ENCODE results near the gene SMAP1.

Gene SMAP1

GRCh38 chr6:70844301-70844700 lies 176.6 kb downstream of the SMAP1 start:
- DNase-seq, result no peak

DNA sequence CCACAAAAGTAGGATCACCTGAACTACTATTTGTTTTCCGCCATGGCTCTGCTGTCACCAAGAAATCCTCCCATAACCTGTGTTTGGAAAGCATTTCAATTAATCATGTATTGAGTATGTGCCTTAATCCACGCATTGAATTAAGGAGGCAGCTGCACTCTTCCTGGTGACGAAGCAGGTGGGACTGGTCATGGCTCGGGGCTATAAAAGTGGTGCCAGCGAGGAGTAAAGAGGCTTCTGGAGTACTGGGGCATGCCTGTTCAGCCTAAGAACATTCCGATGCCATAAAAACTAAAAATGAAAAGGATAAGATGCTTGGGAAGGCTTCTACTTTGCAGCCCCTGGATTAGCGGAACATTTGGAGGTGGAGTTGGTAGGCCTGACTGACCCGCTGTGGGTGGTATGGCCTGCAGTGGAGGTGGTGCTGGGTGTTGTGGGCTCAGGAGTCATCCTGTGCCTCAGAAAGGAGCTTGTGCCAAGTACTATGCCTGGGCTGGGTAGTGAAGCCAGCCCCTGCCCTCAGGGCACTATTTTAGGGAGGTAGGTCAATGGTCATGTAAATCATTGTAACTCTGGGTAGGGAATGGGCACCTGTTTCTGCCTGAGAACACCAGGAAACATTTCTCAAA lies 178.6 kb downstream of the SMAP1 start:
- DNase-seq, result no peak

- DNase-seq, result peak; percentile 23
Observed at GRCh38 chr6:70847106-70848084, 179.7 kb downstream of the SMAP1 start.

- no peak for DNase-seq
Observed at GRCh38 chr6:70849348-70850069, 181.8 kb downstream of the SMAP1 start.

DNA sequence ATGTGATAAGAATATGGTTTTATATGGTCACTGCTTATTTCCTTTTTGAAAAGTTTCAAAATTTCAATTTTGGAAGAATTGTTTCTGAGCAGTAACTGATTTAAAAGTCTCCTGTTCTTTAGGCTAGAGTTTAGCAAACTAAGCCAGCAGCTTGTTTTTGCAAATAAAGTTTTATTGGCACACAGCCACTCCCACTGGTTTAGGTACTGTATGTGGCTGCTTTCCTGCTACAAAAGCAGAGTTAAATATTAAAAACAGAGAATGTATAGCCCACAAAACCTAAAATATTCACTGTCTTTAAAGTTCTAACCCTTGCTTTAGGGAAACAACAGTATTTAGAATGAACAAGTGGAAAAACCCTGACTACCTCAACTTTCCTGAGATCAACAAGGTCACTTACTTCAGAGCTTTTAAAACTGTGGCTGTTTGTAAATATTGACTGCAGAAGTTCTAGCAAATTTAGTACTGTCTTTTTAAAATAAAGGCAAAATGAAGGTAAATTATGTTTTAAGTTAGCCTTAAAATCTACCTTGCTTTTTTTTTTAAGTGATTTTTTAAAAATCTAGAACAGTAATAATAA lies 185.1 kb downstream of the SMAP1 start:
- DNase-seq, result no peak

DNA sequence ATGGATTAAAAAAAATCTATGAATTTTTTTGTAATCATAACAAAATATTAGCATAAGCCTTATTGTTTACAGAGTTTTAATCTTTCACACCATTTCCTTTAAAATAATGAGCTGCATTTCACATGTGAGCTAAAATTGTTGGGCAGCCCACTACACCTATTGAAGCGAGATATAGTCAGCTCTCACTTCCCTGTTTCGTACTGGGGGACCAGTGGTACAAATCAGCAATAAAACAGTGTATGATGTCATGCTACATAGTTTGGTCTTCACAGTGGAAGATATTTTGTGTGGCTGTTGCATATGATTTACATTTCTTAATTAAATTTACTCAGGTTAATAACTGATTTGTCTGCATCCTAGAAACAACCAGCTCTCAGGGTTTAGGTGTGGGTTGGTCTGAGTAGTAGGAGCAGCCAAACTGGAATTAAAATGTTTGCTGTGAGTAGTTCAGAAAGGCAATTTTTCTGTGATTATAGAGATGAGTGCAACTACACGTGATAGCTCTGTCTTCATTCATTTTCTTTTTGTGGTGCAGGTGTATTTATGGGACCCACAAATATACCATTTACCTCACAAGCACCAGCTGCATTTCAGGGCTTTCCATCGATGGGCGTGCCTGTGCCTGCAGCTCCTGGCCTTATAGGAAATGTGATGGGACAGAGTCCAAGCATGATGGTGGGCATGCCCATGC lies 189.8 kb downstream of the SMAP1 start:
- DNase-seq, result peak; percentile 11

DNA sequence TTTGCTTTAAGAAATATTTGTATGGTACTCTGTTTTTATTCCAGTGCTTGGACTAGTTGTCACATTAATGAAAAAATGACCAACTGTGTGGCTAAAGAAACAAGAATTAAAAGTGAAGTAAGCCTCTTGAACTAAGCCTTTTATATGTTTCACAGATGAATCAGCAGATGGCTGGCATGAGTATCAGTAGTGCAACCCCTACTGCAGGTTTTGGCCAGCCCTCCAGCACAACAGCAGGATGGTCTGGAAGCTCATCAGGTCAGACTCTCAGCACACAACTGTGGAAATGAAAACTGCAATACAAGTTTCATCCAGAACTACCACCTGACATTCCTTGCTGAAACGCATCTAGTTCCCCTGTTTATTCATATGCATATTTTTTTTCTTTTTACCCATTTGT lies 192.4 kb downstream of the SMAP1 start:
- DNase-seq, result no peak

DNA sequence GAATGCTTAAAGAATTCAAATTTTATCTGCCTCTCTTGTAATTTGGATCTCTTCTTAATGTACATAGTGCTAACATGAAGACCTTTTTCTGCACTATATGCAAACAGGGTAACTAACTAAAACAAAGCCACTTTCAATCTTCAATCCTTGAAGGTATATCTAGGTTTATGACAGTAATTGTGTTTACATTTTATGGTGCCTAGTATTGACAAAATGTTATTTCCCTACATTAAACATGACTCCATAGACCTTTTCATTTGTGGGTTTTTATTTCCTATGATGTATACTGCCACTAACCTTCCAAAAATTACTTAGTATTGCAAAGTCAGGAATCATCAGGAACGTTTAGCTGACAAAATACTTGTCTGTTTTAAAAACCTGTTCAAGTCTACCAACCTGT lies 193.2 kb downstream of the SMAP1 start:
- DNase-seq, result no peak

GRCh38 chr6:70863343-70863742 lies 195.7 kb downstream of the SMAP1 start:
- no peak for DNase-seq

DNA sequence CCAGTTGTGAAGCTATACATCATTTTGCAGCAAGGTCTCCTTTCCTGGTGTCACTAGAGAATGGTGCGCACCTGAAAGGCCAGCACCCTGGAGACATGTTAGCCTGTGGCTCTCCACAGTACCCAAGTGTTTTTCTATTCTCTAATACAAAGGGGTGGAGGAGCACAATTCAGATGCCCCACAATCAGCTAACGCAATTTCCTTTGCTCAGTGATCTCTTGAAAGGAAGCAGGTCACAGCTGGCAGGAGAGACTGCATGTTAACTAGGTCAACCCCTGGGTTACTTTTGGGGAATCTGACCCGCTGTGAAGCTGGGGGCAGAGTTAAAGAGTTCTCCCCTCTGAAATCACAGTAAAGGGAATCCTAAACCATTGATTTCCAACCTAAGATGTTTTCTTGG lies 196.7 kb downstream of the SMAP1 start:
- DNase-seq, result no peak

DNA sequence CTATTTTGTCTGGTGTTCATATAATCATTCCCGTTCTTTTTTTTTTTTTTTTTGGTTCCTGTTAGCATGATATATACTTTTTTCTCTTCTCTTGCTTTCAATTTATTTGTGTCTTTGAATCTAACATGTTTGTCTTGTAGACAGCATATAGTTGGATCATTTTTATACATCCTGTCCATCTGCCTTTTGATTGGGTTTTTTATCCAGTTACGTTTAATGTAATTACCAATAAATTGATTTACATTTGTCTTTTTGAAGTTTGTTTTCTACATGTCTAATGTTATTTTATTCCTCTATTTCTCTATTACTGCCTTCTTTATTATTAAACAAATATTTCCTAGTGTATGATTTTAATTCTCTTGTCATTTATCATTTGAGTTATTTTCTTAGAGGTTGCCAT lies 204.8 kb downstream of the SMAP1 start:
- no peak for DNase-seq

DNA sequence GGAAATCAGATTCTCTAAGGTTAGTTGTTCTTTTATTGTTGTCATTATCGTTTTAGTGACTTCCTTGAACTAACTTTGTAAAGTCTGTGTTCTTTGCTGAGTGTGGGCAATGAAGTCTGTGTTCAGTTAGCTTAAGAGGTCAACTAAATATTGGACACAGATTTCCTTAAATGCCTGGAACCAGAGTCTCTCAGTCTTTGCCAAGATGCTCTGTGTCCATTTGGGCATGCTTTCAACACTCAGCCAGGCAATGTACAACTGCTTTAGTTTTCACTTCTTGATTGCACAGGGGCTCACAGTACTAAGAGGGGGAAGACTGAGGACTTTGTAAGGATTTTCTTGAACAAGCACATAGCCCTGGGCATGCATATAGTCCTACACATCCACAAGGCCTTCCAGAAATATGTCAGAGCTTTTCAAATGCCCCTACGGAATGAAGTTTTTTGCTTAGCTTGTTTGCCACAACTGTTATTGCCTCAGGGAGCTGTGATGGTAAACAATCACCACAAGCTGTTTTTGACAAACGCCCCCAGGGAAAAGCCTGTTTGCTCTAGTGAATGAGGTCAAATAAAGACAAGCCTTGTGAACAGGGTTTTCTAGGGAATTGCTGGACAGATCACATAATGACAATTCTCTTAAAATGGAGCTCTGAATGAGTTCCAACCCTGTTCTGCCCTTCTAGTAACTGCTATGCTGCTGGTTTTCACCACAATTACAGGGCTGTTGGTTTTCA lies 206.7 kb downstream of the SMAP1 start:
- no peak for DNase-seq

- no peak for DNase-seq
Observed at GRCh38 chr6:70879496-70879895, 211.8 kb downstream of the SMAP1 start.

DNA sequence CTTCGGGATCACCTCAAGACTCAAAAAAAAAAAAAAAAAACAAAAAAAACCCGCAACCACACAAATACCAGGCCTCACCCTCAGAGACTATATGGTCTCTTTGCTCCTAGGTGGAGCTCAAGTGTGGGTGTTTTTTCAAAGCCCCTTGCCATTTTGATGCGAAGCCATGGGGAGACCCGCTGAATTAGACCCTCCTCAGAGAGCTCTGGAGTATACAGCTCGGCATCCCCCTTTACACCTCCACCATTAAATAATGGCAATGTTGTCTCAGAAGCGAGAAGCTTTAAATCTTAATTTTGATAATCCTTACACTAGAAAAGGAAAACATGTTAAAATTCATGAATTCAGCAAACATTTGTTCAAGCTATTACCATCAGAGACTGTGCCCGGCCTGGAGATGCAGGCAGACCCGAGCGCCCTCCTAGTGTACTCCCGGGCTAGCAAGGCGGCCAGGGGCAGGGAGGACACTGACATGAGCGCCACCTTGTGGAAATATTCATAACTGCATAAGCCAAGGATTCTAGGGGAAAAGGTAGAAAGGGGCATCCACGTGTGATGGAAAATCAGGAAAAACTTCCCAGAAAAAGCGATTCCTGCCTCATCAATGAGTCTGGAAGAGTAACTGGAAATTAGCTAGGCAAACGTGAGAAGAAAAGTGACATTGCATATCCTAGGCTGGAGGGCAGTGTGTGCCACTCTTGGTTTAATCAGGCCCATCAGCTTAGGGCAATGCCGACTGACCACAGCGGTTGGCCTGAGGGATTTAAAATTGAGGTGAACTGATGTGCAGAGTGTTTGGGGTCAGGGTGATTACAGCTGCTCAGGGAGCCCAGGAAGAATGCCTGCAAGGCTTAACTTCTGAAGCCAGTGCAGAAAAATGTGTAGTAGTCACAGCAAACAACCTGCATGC lies 216.6 kb downstream of the SMAP1 start:
- peak; percentile 12 for DNase-seq

DNA sequence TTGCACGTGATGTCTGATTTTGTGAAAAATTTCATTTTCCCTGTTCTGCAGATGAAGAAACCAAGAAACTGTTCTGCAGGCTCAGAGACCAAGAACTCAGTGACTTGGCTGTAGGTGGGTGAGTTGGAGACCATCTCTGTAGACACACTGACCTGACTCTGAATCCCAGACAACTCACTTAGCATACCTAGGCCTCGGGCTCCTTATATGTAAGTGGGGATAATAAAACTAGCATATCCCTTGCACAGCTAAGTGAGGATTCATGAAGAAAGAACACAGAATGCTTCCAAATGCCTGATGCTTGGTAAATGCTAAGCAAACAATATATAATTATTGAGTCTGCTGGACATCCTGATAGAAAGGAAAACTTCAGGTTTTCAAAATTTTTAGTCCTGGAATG lies 218.4 kb downstream of the SMAP1 start:
- no peak for DNase-seq

DNA sequence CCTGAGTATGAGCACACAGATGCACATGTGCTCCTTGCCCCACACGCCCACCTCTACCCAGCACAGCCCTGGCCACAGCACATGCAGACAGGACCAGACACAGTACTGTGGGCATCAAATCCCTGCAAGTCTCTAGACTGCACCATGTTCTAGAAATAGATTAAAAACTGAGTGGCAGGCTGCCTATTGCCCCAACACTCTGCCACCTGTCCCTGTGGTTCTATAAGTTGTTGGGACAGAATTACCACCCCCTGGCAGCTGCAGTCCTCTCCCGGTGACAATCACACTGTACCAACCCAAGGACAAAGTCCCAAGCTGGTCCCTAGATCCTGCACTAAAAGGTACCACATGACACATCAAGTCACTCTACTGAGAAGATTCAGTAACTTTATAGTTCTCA lies 219.0 kb downstream of the SMAP1 start:
- no peak for DNase-seq

GRCh38 chr6:70889270-70889669 lies 221.6 kb downstream of the SMAP1 start:
- no peak for DNase-seq

- DNase-seq, result no peak
Observed at GRCh38 chr6:70894001-70894400, 226.3 kb downstream of the SMAP1 start.

GRCh38 chr6:70900047-70900446 lies 232.4 kb downstream of the SMAP1 start:
- DNase-seq, result no peak

DNA sequence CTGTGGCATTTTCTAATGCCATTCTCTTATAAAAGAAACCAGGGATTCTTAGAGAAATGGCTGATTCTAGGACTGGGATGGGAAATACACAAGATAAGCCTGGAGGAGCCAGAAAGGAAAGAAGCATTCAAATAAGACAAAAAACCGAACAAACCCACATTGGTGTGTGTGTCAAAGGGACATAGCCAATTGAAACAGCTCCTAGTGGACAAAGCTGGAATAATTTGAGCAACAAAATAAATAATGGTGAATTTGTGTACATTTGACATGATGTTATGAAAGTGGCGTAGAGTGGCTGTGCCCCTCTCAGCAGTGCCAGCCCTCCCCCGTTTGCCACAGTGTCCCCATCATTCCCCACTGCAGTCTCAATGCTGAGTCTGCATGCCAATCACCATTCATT lies 233.6 kb downstream of the SMAP1 start:
- DNase-seq, result no peak
